Measurements from ENCODE around the gene TCF4.

The TCF4 gene

DNA sequence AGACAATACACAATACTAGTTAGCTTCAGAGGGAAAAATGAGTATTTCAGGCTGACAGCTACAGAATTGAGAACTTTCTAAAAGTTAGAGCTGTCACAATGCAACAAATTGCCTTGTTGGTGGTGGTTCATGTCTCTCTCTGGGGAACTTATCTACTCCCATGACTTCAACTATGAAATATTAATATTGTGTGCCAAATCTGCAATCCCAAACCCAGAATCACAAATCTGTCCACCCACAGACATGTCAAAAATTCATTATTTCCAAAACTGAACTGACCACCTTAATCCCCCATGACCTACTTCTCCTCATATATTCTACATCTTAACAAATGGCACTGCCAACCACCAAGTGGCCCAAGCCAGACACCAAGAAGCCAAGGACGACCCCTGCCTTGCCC, 143.5 kb downstream of the TCF4 start:
- Histone ChIP-seq H3K9me2 (replicated peaks; ENCODE audit: low read depth, low read length) (no peaks in the 10 kb centered on the region), H3K4me3 (ENCODE audit: low read length, poor library complexity, severe bottlenecking) (no peak overlapping the region), H4K20me1 (ENCODE audit: insufficient read depth, low read length, poor library complexity, severe bottlenecking) (no peaks in the 10 kb centered on the region), H3K27me3 (ENCODE audit: insufficient read depth, low read length, poor library complexity, severe bottlenecking) (no peaks in the 10 kb centered on the region), H3K36me3 (ENCODE audit: insufficient read depth, low read length) (no peaks in the 10 kb centered on the region), H3K4me1 (ENCODE audit: insufficient read depth, low read length, poor library complexity, severe bottlenecking) (no peaks in the 10 kb centered on the region), H2AFZ (ENCODE audit: low read length) (no peak overlapping the region), H3K79me2 (ENCODE audit: insufficient read depth, low read length) (peaks cover 19% of the 10 kb centered on the region; the same call in 1 of the 2 replicates), H3K4me2 (ENCODE audit: low read depth, low read length, poor library complexity, severe bottlenecking) (no peak overlapping the region), H3F3A (ENCODE audit: low read depth) (0 out of 2 replicates have a peak, but pooled peaks cover 3% of the 10 kb centered on the region), H3K9ac (ENCODE audit: low read depth, low read length, poor library complexity, severe bottlenecking) (no peak overlapping the region), H3K9me3 (ENCODE audit: insufficient read depth, low read depth, low read length) (no peaks in the 10 kb centered on the region)
- TF ChIP-seq, protein P1, sequence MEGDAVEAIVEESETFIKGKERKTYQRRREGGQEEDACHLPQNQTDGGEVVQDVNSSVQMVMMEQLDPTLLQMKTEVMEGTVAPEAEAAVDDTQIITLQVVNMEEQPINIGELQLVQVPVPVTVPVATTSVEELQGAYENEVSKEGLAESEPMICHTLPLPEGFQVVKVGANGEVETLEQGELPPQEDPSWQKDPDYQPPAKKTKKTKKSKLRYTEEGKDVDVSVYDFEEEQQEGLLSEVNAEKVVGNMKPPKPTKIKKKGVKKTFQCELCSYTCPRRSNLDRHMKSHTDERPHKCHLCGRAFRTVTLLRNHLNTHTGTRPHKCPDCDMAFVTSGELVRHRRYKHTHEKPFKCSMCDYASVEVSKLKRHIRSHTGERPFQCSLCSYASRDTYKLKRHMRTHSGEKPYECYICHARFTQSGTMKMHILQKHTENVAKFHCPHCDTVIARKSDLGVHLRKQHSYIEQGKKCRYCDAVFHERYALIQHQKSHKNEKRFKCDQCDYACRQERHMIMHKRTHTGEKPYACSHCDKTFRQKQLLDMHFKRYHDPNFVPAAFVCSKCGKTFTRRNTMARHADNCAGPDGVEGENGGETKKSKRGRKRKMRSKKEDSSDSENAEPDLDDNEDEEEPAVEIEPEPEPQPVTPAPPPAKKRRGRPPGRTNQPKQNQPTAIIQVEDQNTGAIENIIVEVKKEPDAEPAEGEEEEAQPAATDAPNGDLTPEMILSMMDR (conservative IDR thresholded peaks at IDR 0.05; ENCODE audit: low read length), result no peak
- TF ChIP-seq EZH2phosphoT487 (IDR thresholded peaks at IDR 0.05; ENCODE audit: borderline replicate concordance), result no peak

DNA sequence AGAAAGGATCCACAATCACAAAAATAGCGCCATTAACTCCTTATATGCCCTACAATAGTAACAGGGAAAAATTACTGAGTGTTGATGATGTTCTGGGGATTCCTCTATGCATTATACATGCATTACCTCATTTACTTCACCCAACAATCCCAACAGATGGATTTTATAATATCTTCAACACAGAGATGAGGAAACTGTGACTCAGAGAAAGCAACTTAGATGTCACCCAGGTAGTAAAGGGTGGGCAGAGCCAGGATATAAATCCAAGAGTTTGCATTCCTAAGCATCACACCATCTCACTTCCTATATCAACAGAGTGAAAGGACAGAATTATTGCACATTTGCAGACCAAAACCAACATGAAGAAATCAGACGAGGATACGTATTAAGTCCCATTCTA, 144.2 kb downstream of the TCF4 start:
- H3K4me1 ChIP-seq (ENCODE audit: insufficient read depth, low read length, poor library complexity, severe bottlenecking), result no peaks in the 10 kb centered on the region
- no peaks in the 10 kb centered on the region for H3K9me3 ChIP-seq (ENCODE audit: insufficient read depth, low read depth, low read length)
- no peak for TF ChIP-seq EZH2phosphoT487 (IDR thresholded peaks at IDR 0.05; ENCODE audit: borderline replicate concordance)
- TF ChIP-seq, protein P1 (conservative IDR thresholded peaks at IDR 0.05; ENCODE audit: low read length), result no peak
- H3K27me3 ChIP-seq (ENCODE audit: insufficient read depth, low read length, poor library complexity, severe bottlenecking), result no peaks in the 10 kb centered on the region
- no peak overlapping the region for H3K9ac ChIP-seq (ENCODE audit: low read depth, low read length, poor library complexity, severe bottlenecking)
- H3F3A ChIP-seq (ENCODE audit: low read depth), result 0 out of 2 replicates have a peak, but pooled peaks cover 3% of the 10 kb centered on the region
- H3K4me3 ChIP-seq (ENCODE audit: low read length, poor library complexity, severe bottlenecking), result no peak overlapping the region
- H3K36me3 ChIP-seq (ENCODE audit: insufficient read depth, low read length), result no peaks in the 10 kb centered on the region
- no peaks in the 10 kb centered on the region for H3K9me2 ChIP-seq (replicated peaks; ENCODE audit: low read depth, low read length)
- H2AFZ ChIP-seq (ENCODE audit: low read length), result no peak overlapping the region
- H3K79me2 ChIP-seq (ENCODE audit: insufficient read depth, low read length), result peaks cover 19% of the 10 kb centered on the region; the same call in 1 of the 2 replicates
- no peaks in the 10 kb centered on the region for H4K20me1 ChIP-seq (ENCODE audit: insufficient read depth, low read length, poor library complexity, severe bottlenecking)
- H3K4me2 ChIP-seq (ENCODE audit: low read depth, low read length, poor library complexity, severe bottlenecking), result no peak overlapping the region

DNA sequence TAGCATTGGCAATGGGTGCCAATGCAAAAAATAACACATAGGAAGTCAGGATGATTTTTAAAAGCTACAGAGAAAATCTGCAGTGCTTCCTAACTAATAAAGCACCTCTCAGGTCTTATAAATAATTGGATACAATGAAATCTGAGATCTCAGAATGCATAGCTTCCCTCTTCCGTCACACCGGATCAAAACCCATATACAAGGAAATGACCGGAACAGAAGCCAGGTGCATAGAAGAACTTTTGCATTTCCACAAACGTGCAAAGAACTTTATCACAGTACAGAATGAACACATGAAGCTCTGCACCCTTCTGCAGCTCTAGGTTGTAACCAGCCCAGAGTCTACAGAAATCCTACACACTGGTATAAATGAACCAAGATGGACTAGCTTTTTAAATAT, 145.4 kb downstream of the TCF4 start:
- Histone ChIP-seq H3K36me3 (ENCODE audit: insufficient read depth, low read length) (no peaks in the 10 kb centered on the region), H3K9me3 (ENCODE audit: insufficient read depth, low read depth, low read length) (no peaks in the 10 kb centered on the region), H2AFZ (ENCODE audit: low read length) (no peak overlapping the region), H3K4me3 (ENCODE audit: low read length, poor library complexity, severe bottlenecking) (no peak overlapping the region), H4K20me1 (ENCODE audit: insufficient read depth, low read length, poor library complexity, severe bottlenecking) (no peaks in the 10 kb centered on the region), H3K27me3 (ENCODE audit: insufficient read depth, low read length, poor library complexity, severe bottlenecking) (no peaks in the 10 kb centered on the region), H3F3A (ENCODE audit: low read depth) (0 out of 2 replicates have a peak, but pooled peaks cover 3% of the 10 kb centered on the region), H3K4me2 (ENCODE audit: low read depth, low read length, poor library complexity, severe bottlenecking) (no peak overlapping the region), H3K9me2 (replicated peaks; ENCODE audit: low read depth, low read length) (no peaks in the 10 kb centered on the region), H3K79me2 (ENCODE audit: insufficient read depth, low read length) (peaks cover 19% of the 10 kb centered on the region; the same call in 1 of the 2 replicates), H3K9ac (ENCODE audit: low read depth, low read length, poor library complexity, severe bottlenecking) (no peak overlapping the region), H3K4me1 (ENCODE audit: insufficient read depth, low read length, poor library complexity, severe bottlenecking) (no peaks in the 10 kb centered on the region)
- TF ChIP-seq, protein P1 (conservative IDR thresholded peaks at IDR 0.05; ENCODE audit: low read length), result no peak
- no peak for TF ChIP-seq EZH2phosphoT487 (IDR thresholded peaks at IDR 0.05; ENCODE audit: borderline replicate concordance)

All from Loucy (cell line).